GM12878 (cell line): Measurements from ENCODE around the gene MYG1. TPM values are rescaled to one million over a fixed set of nuclear protein-coding genes. Genes with fewer than 3 reads are reported as not detected.

ENCODE experiments used
- ATAC-seq: fragments of 200-7000 bp; cut with Tn5 transposase; 3 replicates; pipeline ENCODE4 v1.9.1; 2020; ENCODE audit warnings: mild to moderate bottlenecking, moderate library complexity
- BruUV-seq: library from RNA; stranded (reverse); fragments of 400-500 nt; replicated peaks from 2 replicates; lab custom pipeline; 2021; lab: Mats Ljungman, UMichigan
- CTCF ChIA-PET: fragments of 300-600 bp; sonication (Branson Sonifier 250); formaldehyde crosslinking; extraction: SDS; loops from one replicate; lab custom pipeline; 2021; ENCODE audit warnings: inconsistent platforms; lab: Yijun Ruan, JAX
- POLR2A ChIA-PET: fragments of 350-600 bp; formaldehyde crosslinking; extraction: SDS; loops from one replicate; lab custom pipeline; 2021; ENCODE audit warnings: inconsistent platforms; lab: Charles Lee
- RAD21 ChIA-PET: fragments of 300-600 bp; sonication (Branson Sonifier 250); formaldehyde crosslinking; loops from one replicate; lab custom pipeline; 2023; ENCODE audit warnings: antibody characterized with exemption; ENCODE audit not compliant: unreplicated experiment; lab: Charles Lee
- SMC1A ChIA-PET: fragments of 300-600 bp; sonication (Branson Sonifier 250); formaldehyde crosslinking; loops from one replicate; lab custom pipeline; 2023; ENCODE audit not compliant: unreplicated experiment, uncharacterized antibody; lab: Charles Lee
- DNase-seq: peaks from one replicate; pipeline ENCODE4 v3.0.0-alpha.2; 2011; ENCODE audit warnings: low read depth, low spot score
- FAIRE-seq: peaks from 3 replicates; lab custom pipeline; 2011; peaks lifted over from hg19 to GRCh38; lab: Jason Lieb, UNC
- H2AFZ ChIP-seq: 2 replicates; pipeline ENCODE4 v1.6.0; 2011; ENCODE audit warnings: low read depth, low read length, control low read depth; ENCODE audit not compliant: control insufficient read depth
- H3K27ac ChIP-seq: 2 replicates; pipeline ENCODE4 v1.5.1; 2011; ENCODE audit warnings: control low read depth; ENCODE audit not compliant: control insufficient read depth, insufficient read depth
- H3K27me3 ChIP-seq, 2 experiments: replicated peaks in 1 of 2; 2 replicates each; pipeline versions ENCODE4 v1.6.0 to v1.6.1; 2011; ENCODE audit warnings: low read length in 1 of 2; ENCODE audit not compliant: control insufficient read depth in 2 of 2, insufficient read depth in 2 of 2
- H3K36me3 ChIP-seq, 2 experiments: 2 replicates each; pipeline ENCODE4 v1.5.1; 2011; ENCODE audit warnings: low read length in 1 of 2; ENCODE audit not compliant: control insufficient read depth in 2 of 2, insufficient read depth in 2 of 2
- H3K4me1 ChIP-seq: 2 replicates; pipeline ENCODE4 v1.6.1; 2011; ENCODE audit warnings: mild to moderate bottlenecking, low read length, moderate library complexity, mixed read lengths; ENCODE audit not compliant: control insufficient read depth, insufficient read depth
- H3K4me2 ChIP-seq: 2 replicates; pipeline ENCODE4 v1.6.0; 2011; ENCODE audit warnings: control low read depth; ENCODE audit not compliant: control insufficient read depth, insufficient read depth
- H3K4me3 ChIP-seq: fragments of 200-600 bp; sonication (generic); 2 replicates; pipeline ENCODE4 v1.5.1; 2016
- H3K79me2 ChIP-seq: 2 replicates; pipeline ENCODE4 v1.6.0; 2011; ENCODE audit warnings: low read length; ENCODE audit not compliant: control insufficient read depth, insufficient read depth
- H3K9ac ChIP-seq: 2 replicates; pipeline ENCODE4 v1.8.0; 2011; ENCODE audit warnings: low read length, control low read depth, mixed read lengths; ENCODE audit not compliant: control insufficient read depth, insufficient read depth
- H3K9me3 ChIP-seq: replicated peaks from 3 replicates; pipeline ENCODE4 v1.5.1; 2011; ENCODE audit warnings: mild to moderate bottlenecking, low read length; ENCODE audit not compliant: control insufficient read depth, insufficient read depth
- H4K20me1 ChIP-seq: 2 replicates; pipeline ENCODE4 v1.6.0; 2011; ENCODE audit not compliant: control insufficient read depth, insufficient read depth
- ASH2L ChIP-seq: fragments of 300-600, 200-600 bp; sonication (generic); IDR thresholded peaks from 2 replicates; pipeline ENCODE4 v1.6.1; 2017; ENCODE audit warnings: low read depth, mild to moderate bottlenecking, borderline replicate concordance
- BCL3 ChIP-seq: IDR thresholded peaks from 2 replicates; pipeline ENCODE4 v1.6.1; 2011; ENCODE audit warnings: borderline replicate concordance, low read depth, mild to moderate bottlenecking, moderate library complexity, low read length; ENCODE audit not compliant: insufficient read depth, poor library complexity, severe bottlenecking
- E2F8 ChIP-seq: fragments of 450-650 bp; IDR thresholded peaks from 2 replicates; pipeline ENCODE4 v1.6.1; 2018; ENCODE audit warnings: mild to moderate bottlenecking, low read depth, moderate library complexity; ENCODE audit not compliant: partially characterized antibody
- E4F1 ChIP-seq: fragments of 450-650 bp; IDR thresholded peaks from 2 replicates; pipeline ENCODE4 v1.6.1; 2018; ENCODE audit warnings: borderline replicate concordance, mild to moderate bottlenecking; ENCODE audit not compliant: partially characterized antibody
- JUNB ChIP-seq: IDR thresholded peaks from 2 replicates; pipeline ENCODE4 v1.6.1; 2016; ENCODE audit warnings: antibody characterized with exemption, mild to moderate bottlenecking
- LARP7 ChIP-seq: fragments of 450-650 bp; IDR thresholded peaks from 2 replicates; pipeline ENCODE4 v1.6.1; 2017; ENCODE audit warnings: mild to moderate bottlenecking
- MEF2B ChIP-seq: fragments of 450-650 bp; IDR thresholded peaks from 2 replicates; pipeline ENCODE4 v1.6.1; 2018; ENCODE audit warnings: mild to moderate bottlenecking, moderate library complexity; ENCODE audit not compliant: partially characterized antibody, poor library complexity, severe bottlenecking
- NR2C1 ChIP-seq: fragments of 450-650 bp; IDR thresholded peaks from 2 replicates; pipeline ENCODE4 v1.6.1; 2017; ENCODE audit warnings: antibody characterized with exemption, mild to moderate bottlenecking, moderate library complexity
- POU2F2 ChIP-seq: IDR thresholded peaks from 3 replicates; pipeline ENCODE4 v1.6.1; 2011; ENCODE audit warnings: low read depth, mild to moderate bottlenecking, low read length, borderline replicate concordance
- SMAD5 ChIP-seq: IDR thresholded peaks from 2 replicates; pipeline ENCODE4 v1.6.1; 2016; ENCODE audit warnings: antibody characterized with exemption, low read depth
- SPI1 ChIP-seq: IDR thresholded peaks from 2 replicates; pipeline ENCODE4 v1.6.1; 2011; ENCODE audit warnings: low read depth, mild to moderate bottlenecking, low read length, moderate library complexity, borderline replicate concordance; ENCODE audit not compliant: insufficient read depth
- ZSCAN29 ChIP-seq: fragments of 450-650 bp; IDR thresholded peaks from 2 replicates; pipeline ENCODE4 v1.6.1; 2017; ENCODE audit warnings: mild to moderate bottlenecking, moderate library complexity
- WGBS: methylation state at CpG from one replicate; pipeline ENCODE4 v1.1.6; 2016; ENCODE audit warnings: low lambda C conversion rate; ENCODE audit not compliant: insufficient replicate concordance, insufficient coverage; ENCODE audit errors: missing lambda C conversion rate; 5-methylcytosine and 5-hydroxymethylcytosine counted together
- in situ Hi-C: fragments of 300-500 bp; cut with MboI; formaldehyde crosslinking; loops from 9 replicates; pipeline ENCODE4 v1.14.3; 2018; ENCODE audit warnings: mixed read lengths
- intact Hi-C: fragments of 100-400 bp; cut with micrococcal nuclease; formaldehyde crosslinking; loops from one replicate; pipeline ENCODE4 v1.14.2; 2022; ENCODE audit not compliant: unreplicated experiment
- polyA plus RNA-seq, 11 experiments: library from polyadenylated mRNA; depleted of rRNA in 4 of 11; unstranded in 6 of 11; stranded (reverse) in 5 of 11; fragments of >200 nt; fragmentation: Nextera tagmentation in 4 of 11; fragmentation: Illumina TruSeq in 1 of 11; extraction: Ambion mirVana in 4 of 11; extraction: Trizol in 1 of 11; gene quantifications; 1 replicate in 1 of 11; 2 replicates in 10 of 11; pipeline versions ENCODE4 v1.2.1 to v1.2.3, GENCODE V29; 2011 to 2016; ENCODE audit warnings: inconsistent platforms in 2 of 11, missing spikeins in 2 of 11, low read depth in 1 of 11
- total RNA-seq, 4 experiments: library from RNA; depleted of rRNA in 3 of 4; stranded (reverse); fragments of >200 nt in 3 of 4; fragmentation: Illumina TruSeq in 1 of 4; extraction: Trizol in 1 of 4; gene quantifications; 2 replicates each; pipeline versions ENCODE4 v1.2.1 to v1.2.3, GENCODE V29; 2013 to 2021

MYG1 gene
- total and polyA plus RNA-seq, 10 of the 15 experiments (the other 5 are each of a cell fraction or from before 2014, with no cell fraction given): 20.7 to 81.0 (median 49.4) TPM

GRCh38 chr12:53336181-53336681 lies 36.7 kb downstream of the MYG1 start, which contains the start of gene SP7 (continued):
- TF ChIP-seq BCL3 (no peak), POU2F2 (no peak), ZSCAN29 (no peak), NR2C1 (no peak)

GRCh38 chr12:53338017-53338416 lies 38.5 kb downstream of the MYG1 start:
- no TSS peak for BruUV-seq
- Histone ChIP-seq H3K9me3 (no peaks in the 10 kb centered on the region), H3K4me1 (peaks cover 5% of the 10 kb centered on the region; the same call in 1 of the 2 replicates), H3K9ac (no peak overlapping the region), H3K4me3 (no peak overlapping the region), H3K27me3 (peaks cover 2 to 10% of the 10 kb centered on the region in 2 experiments; a peak in 3 of 4 replicates), H3K79me2 (no peaks in the 10 kb centered on the region), H3K4me2 (0 out of 2 replicates have a peak overlapping the region, but pooled peaks have one; percentile 7), H2AFZ (no peak overlapping the region), H3K36me3 (no peaks in the 10 kb centered on the region), H3K27ac (no peak overlapping the region), H4K20me1 (no peaks in the 10 kb centered on the region)
- SMC1A ChIA-PET: interaction anchor here (2.0 kb wide), 1 partner anchor 11 kb away, joined by 8 read pairs; no protein-coding TSS in a partner anchor
- intact Hi-C loops: no loop called here
- 19% methylated on average over 10 of the region's 11 CpGs for WGBS
- RAD21 ChIA-PET: no interaction called here
- TF ChIP-seq SMAD5 (no peak), MEF2B (peak; percentile 15), SPI1 (peak; percentile 35; the same call in 1 of the 2 replicates), E2F8 (no peak), ZSCAN29 (no peak), E4F1 (no peak), ASH2L (no peak), LARP7 (no peak), JUNB (no peak)
- peak; percentile 19; the same call in 2 of the 3 replicates for ATAC-seq
- no peak for DNase-seq
- no peak for FAIRE-seq
- POLR2A ChIA-PET: no interaction called here
- in situ Hi-C loops: no loop called here
- CTCF ChIA-PET: no interaction called here
